ENCODE results near the gene PTRH1.

PTRH1 gene

DNA sequence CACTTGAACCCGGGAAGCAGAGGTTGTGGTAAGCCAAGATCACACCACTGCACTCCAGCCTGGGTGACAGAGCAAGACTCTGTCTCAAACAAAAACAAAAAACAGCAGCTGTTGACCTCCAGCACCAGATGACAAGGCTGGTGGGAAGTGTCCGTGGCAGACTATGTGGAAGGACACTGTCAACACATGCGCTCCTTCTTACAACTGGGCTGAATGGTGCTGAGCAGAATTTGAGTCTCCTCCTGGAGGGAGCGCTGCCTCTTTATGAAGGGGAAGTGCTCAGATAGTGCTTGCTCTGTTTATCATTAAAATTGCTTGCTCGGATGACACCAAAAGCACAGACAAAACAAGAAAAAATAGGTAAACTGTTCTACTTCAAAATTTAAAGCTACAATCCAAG is 17.9 kb downstream of the PTRH1 start:
- TF ChIP-seq, protein P1, sequence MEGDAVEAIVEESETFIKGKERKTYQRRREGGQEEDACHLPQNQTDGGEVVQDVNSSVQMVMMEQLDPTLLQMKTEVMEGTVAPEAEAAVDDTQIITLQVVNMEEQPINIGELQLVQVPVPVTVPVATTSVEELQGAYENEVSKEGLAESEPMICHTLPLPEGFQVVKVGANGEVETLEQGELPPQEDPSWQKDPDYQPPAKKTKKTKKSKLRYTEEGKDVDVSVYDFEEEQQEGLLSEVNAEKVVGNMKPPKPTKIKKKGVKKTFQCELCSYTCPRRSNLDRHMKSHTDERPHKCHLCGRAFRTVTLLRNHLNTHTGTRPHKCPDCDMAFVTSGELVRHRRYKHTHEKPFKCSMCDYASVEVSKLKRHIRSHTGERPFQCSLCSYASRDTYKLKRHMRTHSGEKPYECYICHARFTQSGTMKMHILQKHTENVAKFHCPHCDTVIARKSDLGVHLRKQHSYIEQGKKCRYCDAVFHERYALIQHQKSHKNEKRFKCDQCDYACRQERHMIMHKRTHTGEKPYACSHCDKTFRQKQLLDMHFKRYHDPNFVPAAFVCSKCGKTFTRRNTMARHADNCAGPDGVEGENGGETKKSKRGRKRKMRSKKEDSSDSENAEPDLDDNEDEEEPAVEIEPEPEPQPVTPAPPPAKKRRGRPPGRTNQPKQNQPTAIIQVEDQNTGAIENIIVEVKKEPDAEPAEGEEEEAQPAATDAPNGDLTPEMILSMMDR (IDR thresholded peaks at IDR 0.05; ENCODE audit: borderline replicate concordance, extremely low read depth, low read length, poor library complexity, severe bottlenecking), result no peak
- no peak for TF ChIP-seq EZH2 (IDR thresholded peaks at IDR 0.05; ENCODE audit: borderline replicate concordance, low read depth, low read length, severe bottlenecking)
- Histone ChIP-seq H3K9me3 (ENCODE audit: insufficient read depth, low read length, severe bottlenecking) (no peaks in the 10 kb centered on the region), H3K9ac (ENCODE audit: low read depth, low read length) (no peak overlapping the region), H3K4me1 (ENCODE audit: insufficient read depth, low read length) (no peaks in the 10 kb centered on the region), H3K4me2 (ENCODE audit: insufficient read depth, low read length) (no peak overlapping the region), H3K4me3 (ENCODE audit: low read depth in 1 of 2, low read length in 2 of 2) (no peak overlapping the region), H2AFZ (ENCODE audit: low read depth, low read length) (no peak overlapping the region), H4K20me1 (ENCODE audit: insufficient read depth, low read length) (no peaks in the 10 kb centered on the region), H3K79me2 (ENCODE audit: insufficient read depth, low read length) (no peaks in the 10 kb centered on the region), H3K27me3 (ENCODE audit: insufficient read depth, low read length, poor library complexity) (no peaks in the 10 kb centered on the region), H3K27ac (ENCODE audit: low read length) (no peak overlapping the region), H3K36me3 (ENCODE audit: insufficient read depth, low read length) (no peaks in the 10 kb centered on the region)
- ATAC-seq (ENCODE audit: insufficient read depth, low read depth), result no peak
- no peak for DNase-seq

DNA sequence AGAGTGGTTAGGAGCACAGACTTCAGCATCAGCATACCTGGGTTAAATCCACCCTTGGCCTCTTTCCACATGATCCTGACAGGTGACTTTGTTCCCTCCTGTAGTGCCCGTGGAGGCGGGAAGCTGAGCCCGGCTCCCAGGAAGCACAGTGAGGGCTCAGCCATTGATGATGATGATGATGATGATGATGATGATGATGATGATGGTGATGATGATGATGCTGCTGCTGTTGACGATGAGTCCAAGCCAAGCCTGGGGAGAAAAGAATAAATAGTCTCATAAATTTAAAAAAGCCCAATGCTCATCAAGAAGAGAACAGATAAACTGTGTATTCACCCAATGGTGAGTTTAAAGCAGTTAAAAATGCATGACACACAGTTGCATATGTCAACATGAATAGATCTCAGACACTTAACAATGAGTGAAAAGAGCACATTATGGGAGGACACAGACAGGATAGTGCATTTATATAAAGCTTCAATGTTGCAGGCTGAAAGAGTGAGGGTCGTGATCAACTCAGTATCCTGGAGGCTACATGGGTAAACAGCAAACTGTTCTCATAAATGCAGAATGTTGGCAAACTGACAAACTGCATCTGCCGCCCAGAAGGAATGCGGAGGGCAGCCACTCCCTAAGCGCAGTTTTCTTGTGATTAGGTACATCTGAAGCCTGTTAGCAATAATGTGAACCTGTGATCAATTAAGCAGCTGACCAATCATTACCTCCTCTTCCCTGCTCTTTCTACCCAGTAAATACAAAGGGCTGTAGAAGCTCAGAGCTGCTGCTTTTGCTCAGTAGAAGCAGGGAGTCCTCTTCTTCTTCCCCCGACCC is 20.4 kb downstream of the PTRH1 start:
- no peak overlapping the region for H2AFZ ChIP-seq (ENCODE audit: low read depth, low read length)
- no peaks in the 10 kb centered on the region for H3K9me3 ChIP-seq (ENCODE audit: insufficient read depth, low read length, severe bottlenecking)
- H4K20me1 ChIP-seq (ENCODE audit: insufficient read depth, low read length), result no peaks in the 10 kb centered on the region
- H3K4me3 ChIP-seq (ENCODE audit: low read depth in 1 of 2, low read length in 2 of 2), result no peak overlapping the region
- no peak overlapping the region for H3K9ac ChIP-seq (ENCODE audit: low read depth, low read length)
- H3K36me3 ChIP-seq (ENCODE audit: insufficient read depth, low read length), result no peaks in the 10 kb centered on the region
- H3K79me2 ChIP-seq (ENCODE audit: insufficient read depth, low read length), result no peaks in the 10 kb centered on the region
- DNase-seq, result no peak
- no peaks in the 10 kb centered on the region for H3K27me3 ChIP-seq (ENCODE audit: insufficient read depth, low read length, poor library complexity)
- no peak overlapping the region for H3K27ac ChIP-seq (ENCODE audit: low read length)
- H3K4me2 ChIP-seq (ENCODE audit: insufficient read depth, low read length), result no peak overlapping the region
- ATAC-seq (ENCODE audit: insufficient read depth, low read depth), result no peak
- no peak for TF ChIP-seq EZH2 (IDR thresholded peaks at IDR 0.05; ENCODE audit: borderline replicate concordance, low read depth, low read length, severe bottlenecking)
- H3K4me1 ChIP-seq (ENCODE audit: insufficient read depth, low read length), result no peaks in the 10 kb centered on the region

DNA sequence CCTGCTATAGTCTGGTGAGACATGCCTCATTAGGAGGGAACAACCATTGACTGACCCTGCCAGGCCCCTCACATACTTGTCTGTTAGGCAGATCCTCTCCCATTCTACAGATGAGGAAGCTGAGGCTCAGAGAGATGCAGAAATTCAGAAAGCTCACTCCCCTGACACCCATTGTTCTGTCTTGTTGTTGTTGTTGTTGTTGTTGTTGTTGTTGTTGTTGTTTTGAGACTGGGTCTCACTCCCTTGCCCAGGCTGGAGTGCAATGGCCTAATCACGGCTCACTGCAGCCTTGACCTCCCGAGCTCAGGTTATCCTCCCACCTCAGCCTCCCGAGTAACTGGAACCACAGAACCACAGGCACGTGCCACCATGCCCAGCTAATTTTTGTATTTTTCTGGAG is 21.8 kb downstream of the PTRH1 start:
- Histone ChIP-seq H3K27ac (ENCODE audit: low read length) (no peak overlapping the region), H4K20me1 (ENCODE audit: insufficient read depth, low read length) (no peaks in the 10 kb centered on the region), H3K9ac (ENCODE audit: low read depth, low read length) (no peak overlapping the region), H3K9me3 (ENCODE audit: insufficient read depth, low read length, severe bottlenecking) (no peaks in the 10 kb centered on the region), H3K4me3 (ENCODE audit: low read depth in 1 of 2, low read length in 2 of 2) (no peak overlapping the region), H3K4me1 (ENCODE audit: insufficient read depth, low read length) (no peaks in the 10 kb centered on the region), H3K79me2 (ENCODE audit: insufficient read depth, low read length) (no peaks in the 10 kb centered on the region), H3K36me3 (ENCODE audit: insufficient read depth, low read length) (no peaks in the 10 kb centered on the region), H2AFZ (ENCODE audit: low read depth, low read length) (no peak overlapping the region), H3K27me3 (ENCODE audit: insufficient read depth, low read length, poor library complexity) (no peaks in the 10 kb centered on the region), H3K4me2 (ENCODE audit: insufficient read depth, low read length) (no peak overlapping the region)
- ATAC-seq (ENCODE audit: insufficient read depth, low read depth), result no peak
- TF ChIP-seq EZH2 (IDR thresholded peaks at IDR 0.05; ENCODE audit: borderline replicate concordance, low read depth, low read length, severe bottlenecking), result no peak
- TF ChIP-seq, protein P1 (IDR thresholded peaks at IDR 0.05; ENCODE audit: borderline replicate concordance, extremely low read depth, low read length, poor library complexity, severe bottlenecking), result no peak
- no peak for DNase-seq

DNA sequence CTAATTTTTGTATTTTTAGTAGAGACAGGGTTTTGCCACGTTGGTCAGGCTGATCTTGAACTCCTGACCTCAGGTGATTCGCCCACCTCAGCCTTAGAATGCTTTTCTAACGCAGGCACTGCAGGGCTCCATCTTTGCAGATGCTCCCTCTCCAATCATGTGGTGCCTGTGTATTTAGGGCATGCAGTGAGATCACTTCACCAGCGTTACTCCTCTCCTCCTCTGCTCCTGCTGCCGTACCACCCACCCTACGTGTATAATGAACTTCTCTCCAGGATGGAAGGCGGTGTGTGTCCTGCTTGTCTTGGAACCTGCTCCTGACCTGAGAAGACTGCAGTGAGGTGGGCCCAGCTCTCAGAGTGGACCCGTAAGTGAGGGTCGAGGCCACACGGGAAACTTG is 22.3 kb downstream of the PTRH1 start:
- Histone ChIP-seq H2AFZ (ENCODE audit: low read depth, low read length) (no peak overlapping the region), H4K20me1 (ENCODE audit: insufficient read depth, low read length) (no peaks in the 10 kb centered on the region), H3K27me3 (ENCODE audit: insufficient read depth, low read length, poor library complexity) (no peaks in the 10 kb centered on the region), H3K79me2 (ENCODE audit: insufficient read depth, low read length) (no peaks in the 10 kb centered on the region), H3K4me2 (ENCODE audit: insufficient read depth, low read length) (no peak overlapping the region), H3K4me3 (ENCODE audit: low read depth in 1 of 2, low read length in 2 of 2) (no peak overlapping the region), H3K27ac (ENCODE audit: low read length) (no peak overlapping the region), H3K9me3 (ENCODE audit: insufficient read depth, low read length, severe bottlenecking) (no peaks in the 10 kb centered on the region), H3K4me1 (ENCODE audit: insufficient read depth, low read length) (no peaks in the 10 kb centered on the region), H3K9ac (ENCODE audit: low read depth, low read length) (no peak overlapping the region), H3K36me3 (ENCODE audit: insufficient read depth, low read length) (no peaks in the 10 kb centered on the region)
- no peak for TF ChIP-seq EZH2 (IDR thresholded peaks at IDR 0.05; ENCODE audit: borderline replicate concordance, low read depth, low read length, severe bottlenecking)
- TF ChIP-seq, protein P1 (IDR thresholded peaks at IDR 0.05; ENCODE audit: borderline replicate concordance, extremely low read depth, low read length, poor library complexity, severe bottlenecking), result no peak
- DNase-seq (no peak), ATAC-seq (ENCODE audit: insufficient read depth, low read depth) (no peak)
